ENCODE data around the gene MEIS2.

DNA sequence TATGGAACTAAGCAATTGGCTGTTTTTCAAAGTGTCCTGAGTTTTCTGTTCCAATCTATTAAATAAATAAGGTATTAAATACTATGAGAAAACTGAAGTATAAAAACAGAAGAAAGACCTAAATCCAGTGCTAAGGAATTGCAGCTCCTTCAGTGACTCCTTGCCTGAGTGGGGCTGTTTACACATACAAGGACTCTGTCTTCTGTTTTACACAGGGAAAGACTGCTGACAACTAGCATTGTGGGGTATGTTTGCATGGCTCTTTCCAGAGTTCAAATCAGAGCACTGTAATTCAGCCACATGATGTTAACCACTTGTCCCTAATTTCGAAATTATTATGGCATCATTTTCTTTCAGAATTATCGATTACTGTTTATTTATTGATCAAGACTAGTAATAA, 31.3 kb upstream of the MEIS2 start:
- TF ChIP-seq, protein P1, sequence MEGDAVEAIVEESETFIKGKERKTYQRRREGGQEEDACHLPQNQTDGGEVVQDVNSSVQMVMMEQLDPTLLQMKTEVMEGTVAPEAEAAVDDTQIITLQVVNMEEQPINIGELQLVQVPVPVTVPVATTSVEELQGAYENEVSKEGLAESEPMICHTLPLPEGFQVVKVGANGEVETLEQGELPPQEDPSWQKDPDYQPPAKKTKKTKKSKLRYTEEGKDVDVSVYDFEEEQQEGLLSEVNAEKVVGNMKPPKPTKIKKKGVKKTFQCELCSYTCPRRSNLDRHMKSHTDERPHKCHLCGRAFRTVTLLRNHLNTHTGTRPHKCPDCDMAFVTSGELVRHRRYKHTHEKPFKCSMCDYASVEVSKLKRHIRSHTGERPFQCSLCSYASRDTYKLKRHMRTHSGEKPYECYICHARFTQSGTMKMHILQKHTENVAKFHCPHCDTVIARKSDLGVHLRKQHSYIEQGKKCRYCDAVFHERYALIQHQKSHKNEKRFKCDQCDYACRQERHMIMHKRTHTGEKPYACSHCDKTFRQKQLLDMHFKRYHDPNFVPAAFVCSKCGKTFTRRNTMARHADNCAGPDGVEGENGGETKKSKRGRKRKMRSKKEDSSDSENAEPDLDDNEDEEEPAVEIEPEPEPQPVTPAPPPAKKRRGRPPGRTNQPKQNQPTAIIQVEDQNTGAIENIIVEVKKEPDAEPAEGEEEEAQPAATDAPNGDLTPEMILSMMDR (IDR thresholded peaks at IDR 0.05), result no peak
- TF ChIP-seq POLR2AphosphoS5 (IDR thresholded peaks at IDR 0.05), result no peak

Measured in suprapubic skin (tissue), 3 donors.